NCI-H1092 treated with DMSO at 0.1 percent for 48 hours (cell line): ENCODE results near the gene XYLT2.

ENCODE experiments used
- DNase-seq: peaks from one replicate; lab custom pipeline; 2025; lab: John Stamatoyannopoulos, UW

Gene XYLT2

DNA sequence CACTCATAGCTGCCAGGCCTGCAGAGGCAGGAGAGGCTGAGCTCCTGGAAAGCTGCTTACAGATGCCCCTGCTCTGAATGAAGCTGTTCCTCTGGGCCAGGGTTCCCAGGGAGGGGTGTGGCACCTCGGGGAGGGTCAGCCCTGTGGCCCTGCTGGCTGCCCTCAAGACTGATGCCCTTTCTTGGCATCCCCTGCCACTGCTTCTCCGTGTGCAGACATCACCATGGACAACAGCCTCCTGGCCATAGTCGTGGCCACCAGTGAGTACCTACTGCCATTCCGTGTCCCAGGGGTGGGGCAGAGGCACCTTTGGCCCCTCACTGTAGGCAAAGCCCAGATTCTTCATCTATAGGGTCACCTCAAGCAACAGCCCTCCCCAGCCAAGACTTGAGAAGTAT is 18.1 kb downstream of the XYLT2 start:
- no peak for DNase-seq

DNA sequence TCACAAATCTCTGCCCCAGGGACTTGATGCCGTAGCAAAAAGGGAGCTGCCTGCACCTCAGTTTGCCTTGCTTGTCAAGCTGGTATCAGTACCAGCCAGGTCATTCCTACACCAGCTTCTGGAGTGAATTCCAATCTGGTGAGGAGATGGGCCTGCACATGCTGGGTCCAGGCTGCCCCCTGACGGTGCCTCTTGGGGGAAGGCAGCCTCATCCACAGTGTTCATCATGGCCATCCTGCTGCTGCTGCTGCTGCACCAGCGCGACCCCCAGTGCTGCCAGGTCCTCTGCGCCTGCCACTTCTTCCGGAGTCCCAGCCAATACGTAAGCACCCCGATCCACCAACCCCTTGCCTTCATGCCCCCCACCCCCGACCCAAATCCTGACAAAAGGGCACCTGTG is 18.8 kb downstream of the XYLT2 start:
- no peak for DNase-seq

DNA sequence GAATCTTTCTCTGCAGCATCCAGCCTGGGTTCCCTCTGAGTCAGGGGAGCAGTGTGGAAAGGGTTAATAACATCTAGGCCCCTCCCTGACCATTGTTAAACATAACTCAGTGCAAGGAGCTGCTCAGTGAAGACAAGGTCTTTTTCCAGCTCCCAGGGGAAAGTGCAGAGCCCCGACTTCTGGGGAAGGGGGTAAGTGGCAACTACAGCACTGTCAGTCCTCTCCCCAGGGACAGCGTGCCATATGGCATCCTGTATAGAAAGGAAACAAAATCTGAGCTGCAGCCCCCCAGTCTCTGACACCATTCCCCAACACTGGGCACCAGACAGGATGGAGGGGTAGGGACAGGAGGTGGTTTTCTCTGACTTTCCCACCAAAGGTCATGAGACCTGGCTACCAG is 19.2 kb downstream of the XYLT2 start:
- no peak for DNase-seq

DNA sequence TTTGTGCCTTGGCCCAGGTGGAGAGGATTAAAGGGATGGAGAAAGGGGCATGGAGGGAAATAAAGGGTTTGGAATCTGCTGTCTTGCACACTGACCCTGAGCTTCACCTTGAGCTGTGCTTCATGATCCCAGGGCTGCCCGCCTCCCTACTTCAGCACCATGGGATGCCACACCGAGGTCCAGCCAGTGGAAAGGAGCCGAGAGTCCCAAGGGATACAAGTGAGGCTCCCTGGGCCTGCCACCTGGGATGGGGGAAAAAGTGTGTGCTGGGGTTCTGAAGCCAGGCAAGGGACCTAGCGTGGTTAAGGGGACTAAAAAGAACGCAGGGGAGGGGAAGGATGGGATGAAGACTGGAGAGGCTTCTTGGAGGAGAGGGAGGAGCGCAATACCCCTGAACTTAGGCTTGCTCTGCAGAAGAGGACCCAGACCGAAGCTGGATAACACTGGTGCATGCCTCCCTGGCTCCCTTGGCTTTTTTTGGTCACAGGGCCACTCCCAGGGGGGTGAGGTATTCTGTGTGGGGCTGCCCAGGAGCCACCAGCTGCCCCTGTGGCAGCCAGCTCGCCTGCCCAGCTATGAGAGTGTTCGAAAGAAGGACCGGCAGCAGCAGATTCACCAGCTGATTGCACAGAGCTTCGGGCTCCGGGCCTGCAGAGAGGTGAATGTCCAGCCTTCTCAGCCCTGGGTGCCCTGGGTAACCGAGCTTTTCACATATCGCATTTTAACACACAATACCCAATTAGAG is 19.9 kb downstream of the XYLT2 start:
- DNase-seq: no peak

DNA sequence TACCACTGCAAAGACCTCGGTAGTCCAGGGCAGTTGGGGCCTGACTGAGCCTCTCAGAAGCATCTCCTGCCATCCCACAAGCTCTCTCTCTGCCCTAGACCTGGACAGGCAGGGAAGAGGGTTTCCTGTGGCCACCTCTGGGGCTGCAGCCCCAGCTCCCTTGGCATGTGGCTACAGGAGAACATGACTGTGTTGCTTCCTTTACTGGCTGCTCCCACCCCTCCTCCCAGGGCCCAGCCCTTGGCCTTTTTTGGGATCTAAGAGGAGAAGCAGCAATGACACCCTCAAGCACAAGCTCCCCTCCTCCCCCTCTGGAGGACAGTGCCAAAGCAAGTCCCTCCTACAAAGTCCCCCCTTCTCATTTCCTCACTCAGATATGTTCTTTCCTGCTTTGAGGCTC is 21.5 kb downstream of the XYLT2 start:
- DNase-seq: no peak

DNA sequence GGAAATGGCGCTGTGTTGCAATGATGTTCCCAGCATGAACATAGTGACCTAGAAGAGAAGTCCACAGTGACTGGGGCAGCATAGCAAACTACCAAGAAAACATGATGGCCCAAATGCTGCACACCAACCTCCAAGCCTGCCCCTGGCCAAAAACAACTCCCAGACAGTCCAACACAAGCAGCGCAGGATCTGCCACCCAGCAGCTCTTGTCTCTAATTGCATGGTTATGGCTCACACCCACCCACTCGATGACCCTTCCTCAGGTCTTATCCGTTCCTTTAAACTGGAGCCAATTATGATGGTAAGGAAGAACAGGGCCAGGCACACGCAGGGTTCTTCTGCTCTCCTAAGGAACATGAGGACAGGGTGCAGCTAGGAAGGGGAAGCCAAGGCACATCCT is 24.1 kb downstream of the XYLT2 start:
- DNase-seq: no peak

DNA sequence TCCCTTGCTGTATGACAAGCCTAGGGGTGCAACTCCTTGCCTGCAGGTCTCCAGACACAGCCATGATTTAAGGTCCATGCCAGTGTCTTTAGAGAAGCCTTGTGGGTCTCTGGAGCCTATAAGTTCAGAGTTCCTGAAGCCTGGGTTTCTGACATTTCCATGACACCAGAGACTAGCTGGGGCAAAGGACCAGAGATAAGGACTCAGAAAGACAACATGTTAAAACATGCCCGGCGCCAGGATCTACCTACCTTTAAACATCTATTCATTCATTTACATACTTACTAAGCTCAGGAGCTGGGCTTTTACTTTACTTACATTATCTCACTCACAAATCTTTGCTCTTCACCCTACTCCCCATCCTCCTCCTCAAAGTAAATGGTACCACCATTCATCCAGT is 25.6 kb downstream of the XYLT2 start:
- no peak for DNase-seq

DNA sequence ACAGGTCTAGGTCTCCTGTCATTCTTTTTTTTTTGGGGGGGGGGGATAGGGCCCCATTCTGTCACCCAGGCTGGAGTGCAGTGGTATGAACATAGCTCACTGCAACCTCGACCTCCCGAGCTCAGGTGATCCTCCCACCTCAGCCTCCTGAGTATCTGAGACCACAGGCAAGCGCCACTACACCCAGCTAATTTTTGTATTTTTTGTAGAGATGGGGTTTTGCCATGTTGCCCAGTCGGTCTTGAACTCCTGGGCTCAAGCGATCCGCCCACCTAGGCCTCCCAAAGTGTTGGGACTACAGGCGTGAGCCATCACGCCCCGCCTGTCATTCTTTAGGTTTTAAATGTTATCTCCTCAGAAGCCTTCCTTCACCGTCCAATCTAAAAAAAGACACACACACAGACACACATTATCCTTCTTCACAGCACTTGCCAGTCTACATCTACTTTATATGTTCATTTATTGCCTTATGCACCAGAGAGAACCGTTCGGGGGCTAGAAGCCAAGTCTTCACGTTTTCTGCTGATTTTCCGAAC is 26.4 kb downstream of the XYLT2 start:
- DNase-seq: no peak

DNA sequence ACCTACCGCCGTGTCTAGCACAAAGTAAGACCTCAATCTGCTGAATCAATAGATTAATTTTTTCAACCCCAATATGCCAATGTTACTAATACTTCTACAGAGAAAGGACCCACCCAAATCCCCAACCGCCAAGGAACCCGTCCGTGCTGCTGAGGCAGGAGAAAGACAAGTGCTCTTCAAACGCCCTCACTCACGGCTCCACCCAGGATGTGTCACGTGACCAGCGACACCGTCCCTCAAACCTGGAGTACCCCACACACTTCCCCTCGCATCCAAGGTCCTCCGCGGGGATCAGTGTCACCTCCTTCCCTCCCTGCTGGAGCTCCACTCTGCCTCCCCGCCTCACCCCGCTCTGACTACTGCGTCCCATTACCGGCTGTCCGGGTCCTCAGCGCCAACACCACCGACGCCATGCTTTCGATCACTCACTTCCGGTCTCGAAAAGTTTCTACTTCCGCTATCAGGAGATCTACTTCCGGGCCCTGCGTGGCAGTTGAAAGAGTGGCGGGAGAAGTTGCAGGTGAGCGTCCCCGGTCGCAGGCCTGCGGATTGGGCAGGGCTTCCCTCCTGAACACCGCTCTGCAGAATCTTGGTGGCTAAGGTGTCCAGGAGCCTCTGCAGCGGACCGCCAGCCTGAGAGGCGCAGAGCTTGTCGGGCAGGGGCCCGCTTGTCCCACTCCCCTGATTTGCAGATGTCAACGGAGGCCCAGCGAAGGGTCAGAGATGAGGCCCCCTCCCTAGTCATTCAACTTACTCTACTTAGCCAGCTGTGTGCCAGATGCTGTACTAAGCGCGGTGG is 27.0 kb downstream of the XYLT2 start, which contains the start of the genes EME1 and MRPL27:
TSS of gene EME1 (plus strand) at position 472 of the 799 bp plus-strand sequence. CDS start 1,980 bp downstream, outside the sequence.
TSS of gene MRPL27 (minus strand) at position 427 of the 799 bp plus-strand sequence. CDS start at position 413, 14 bp downstream.
- DNase-seq: peak; percentile 94

DNA sequence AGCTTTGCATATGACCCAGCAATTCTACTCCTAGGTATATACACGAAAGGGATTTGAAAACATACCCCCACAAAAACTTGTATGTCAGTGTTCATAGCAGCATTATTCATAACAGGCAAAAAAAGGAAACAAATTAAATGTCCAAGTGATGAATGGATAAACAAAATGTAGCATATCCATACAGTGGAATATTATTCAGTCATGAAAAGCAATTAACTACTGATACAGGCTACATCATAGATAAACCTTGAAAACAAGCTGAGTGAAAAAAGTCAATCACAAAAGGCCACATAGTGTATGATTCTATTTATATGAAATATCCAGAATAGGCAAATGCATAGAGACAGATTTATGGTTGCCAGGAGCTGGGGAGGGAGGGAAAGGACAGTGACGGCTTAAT is 27.8 kb downstream of the XYLT2 start:
- no peak for DNase-seq

DNA sequence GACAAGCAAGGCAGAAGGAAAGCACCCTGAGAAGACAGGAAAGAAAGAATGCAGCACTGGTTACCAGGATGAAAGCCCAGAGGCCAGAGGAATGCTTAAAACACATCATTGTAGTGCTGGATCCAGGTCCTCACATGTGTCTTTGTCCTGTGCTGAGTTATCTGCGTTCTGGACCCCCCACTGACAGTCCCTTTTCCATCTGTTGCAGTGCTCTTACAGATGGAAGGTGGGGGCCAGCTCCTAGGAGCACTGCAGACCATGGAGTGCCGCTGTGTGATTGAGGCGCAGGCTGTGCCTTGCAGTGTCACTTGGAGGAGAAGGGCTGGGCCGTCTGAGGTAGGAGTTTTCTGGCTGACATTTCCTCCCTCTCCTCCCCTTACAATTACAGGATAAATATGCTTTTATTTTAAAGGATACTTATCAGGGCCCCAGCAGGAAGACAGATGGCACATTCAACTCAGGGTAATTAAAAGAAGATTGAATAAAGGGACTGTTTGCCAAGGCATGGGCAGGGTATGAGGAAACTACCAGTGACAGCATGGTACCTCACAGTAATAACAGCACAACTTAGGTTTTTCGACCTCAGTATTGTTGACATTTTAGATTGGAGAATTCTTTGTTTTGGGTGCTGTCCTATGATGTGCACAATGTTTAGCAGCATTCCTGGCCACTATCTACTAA is 30.1 kb downstream of the XYLT2 start:
- no peak for DNase-seq

DNA sequence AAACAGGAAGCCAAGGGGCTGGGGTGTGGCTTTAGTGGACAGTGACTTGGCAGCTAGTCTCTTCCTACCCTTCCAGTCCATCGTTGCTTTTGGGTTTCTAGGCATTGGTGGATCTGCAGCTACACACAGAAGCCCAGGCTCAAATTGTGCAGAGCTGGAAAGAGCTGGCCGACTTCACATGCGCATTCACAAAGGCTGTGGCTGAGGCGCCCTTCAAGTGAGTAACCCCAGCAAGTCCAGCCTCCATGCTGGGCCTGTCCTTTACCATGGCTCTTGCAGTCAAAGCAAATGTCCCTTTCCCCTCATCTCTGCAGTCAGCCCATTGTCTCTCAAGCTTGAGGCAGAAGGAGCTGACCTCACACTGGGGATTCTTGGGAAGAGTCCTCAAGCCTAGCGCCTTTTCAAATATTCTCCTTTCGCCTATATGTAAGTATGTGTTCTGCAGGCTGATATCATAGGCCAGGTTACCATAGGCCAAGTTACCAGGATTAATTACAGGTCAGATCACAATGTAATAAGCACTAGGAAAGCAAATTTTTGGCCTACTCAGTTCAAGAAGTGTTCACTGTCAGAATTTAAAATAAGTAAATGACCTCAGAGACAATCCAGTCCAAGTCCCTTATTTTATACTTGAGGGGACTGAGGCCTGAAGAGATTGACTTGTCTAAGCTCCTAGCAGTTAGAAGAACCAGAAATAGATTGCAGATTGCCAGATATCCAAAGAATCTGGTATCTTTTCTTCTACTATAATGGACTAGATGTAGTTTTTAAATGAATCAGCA is 33.6 kb downstream of the XYLT2 start:
- no peak for DNase-seq

DNA sequence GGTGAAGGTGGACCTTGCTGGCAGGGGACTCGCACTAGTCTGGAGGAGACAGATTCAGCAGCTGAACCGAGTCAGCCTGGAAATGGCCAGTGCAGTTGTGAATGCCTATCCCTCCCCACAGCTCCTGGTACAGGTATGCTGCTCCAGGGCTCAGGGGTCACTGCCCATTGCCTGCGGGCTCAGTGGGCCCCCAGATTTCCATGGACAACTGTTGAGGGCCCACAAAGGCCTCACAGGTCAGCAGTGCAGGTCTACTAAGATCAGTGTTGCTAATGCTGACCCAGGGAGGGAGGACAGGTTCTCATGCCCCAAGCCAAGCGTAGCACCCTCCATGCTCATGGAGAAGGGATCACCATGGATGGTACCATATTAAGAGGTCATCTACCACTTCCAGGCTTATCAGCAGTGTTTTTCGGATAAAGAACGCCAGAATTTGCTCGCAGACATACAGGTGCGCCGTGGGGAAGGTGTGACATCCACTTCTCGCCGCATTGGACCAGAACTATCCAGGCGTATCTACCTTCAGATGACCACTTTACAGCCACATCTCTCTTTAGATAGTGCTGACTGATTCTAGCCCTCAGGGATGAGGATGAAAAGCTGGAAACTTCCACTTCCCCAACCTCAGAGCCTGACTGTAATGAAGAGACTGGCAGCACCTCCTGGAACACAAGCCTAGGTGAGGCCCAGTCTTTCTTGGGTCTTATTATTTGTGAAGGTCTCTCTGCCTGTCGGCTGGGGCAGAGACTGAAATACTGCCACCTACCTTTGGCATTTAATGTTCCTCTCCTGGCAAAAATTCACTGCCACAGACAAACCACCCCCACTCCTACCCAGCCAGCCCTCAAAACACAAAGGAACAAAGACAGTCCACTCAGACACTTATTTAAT is 34.7 kb downstream of the XYLT2 start:
- no peak for DNase-seq

DNA sequence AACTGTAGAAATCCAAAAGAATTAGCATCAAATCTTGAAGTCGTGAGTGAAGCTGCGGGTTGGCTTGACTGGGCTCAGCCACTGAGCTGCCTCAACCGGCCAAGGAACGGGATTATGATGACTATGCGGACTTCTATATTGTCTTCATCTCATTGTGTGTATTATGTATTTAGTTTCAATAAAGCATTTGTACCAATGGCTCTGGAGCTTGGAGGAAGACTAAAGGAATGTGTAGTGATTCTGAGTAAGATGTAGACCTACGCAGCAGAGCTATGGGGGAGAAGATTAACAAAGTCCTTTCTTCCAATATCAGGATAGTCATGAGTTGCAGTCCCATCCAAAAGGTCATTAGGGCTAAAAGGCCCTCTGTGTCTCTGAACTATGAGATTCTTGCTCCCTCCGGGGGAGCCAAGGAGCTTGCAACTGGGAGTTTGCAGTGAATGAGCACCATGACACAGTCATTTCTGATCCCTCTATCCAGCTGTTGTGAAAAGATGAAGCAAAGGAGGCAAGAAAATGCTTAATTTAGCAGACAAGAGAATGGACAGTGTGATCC is 35.4 kb downstream of the XYLT2 start:
- no peak for DNase-seq

DNA sequence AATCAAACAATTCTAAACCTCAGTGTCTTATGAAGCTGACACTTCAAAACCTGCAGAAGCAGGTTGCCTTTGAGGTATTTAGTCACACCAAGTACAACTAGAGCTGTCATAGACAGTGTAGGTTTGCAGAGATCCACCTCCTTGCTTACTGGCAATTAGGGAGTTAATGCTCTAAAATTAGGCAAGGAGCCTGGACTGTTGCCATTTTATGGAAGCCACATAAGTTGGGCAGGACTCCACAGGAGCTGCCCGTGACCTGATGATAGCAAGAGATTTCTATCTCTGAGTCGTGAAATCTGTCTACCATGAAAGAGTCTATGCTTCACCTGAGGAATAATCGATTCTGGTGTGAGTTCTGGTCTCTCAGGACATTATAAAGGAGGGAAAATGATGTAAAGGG is 36.0 kb downstream of the XYLT2 start:
- DNase-seq: no peak

DNA sequence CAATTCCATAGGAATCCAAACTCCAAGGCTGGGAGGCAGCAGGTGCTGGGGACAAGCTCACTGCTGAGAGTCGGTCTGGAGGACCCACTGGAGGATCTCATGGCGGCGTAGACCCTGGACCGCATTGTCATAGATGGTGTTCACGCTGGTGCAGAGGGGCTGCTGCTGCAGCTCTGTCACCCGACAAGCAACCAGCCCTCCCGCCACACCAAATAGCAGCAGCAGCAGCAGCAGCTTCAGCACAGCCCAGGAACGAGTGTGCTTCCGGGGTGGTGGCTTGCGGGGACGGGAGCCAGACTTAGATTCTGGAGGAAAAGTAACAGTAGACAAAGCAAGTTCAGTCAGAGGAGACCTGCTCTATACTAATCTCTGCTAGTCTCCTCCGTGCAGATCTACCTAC is 37.0 kb downstream of the XYLT2 start:
- DNase-seq: no peak

DNA sequence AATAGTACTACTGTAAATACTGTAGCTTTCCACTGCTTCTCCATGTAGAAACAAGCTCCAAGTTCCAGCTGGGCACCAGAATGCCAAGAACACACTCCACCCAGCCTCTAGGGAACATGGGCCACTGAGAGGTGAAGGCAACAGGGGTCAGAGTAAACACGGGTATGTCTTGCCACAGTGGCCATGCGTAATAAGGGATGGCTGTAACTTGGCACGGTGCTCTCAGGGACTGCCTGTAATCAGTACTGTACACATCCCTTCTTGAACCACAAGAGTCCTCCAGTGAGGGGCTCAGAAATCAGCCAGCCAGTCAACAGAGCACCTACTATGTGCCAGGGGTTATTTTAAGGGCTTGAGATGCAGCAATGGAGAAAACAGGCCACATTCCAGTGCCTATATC is 40.6 kb downstream of the XYLT2 start:
- no peak for DNase-seq

DNA sequence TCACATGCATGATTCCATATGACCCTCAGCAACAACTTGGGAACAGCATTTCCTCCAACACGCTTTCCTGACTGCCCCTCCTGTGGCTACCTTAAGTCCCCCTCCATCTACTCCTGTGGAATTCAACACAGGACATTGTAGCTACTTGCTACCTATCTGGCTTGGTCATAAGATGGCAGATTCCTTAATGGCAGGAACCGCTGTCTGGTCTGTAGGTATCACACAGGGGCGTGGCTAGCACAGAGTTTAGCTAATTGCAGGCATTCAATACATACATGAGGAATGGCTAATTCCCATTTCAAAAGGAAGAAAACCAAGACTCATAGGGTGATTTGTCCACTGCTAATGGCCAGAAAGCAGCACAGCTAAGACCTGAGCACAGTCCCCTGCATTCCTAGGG is 42.8 kb downstream of the XYLT2 start:
- DNase-seq: no peak

DNA sequence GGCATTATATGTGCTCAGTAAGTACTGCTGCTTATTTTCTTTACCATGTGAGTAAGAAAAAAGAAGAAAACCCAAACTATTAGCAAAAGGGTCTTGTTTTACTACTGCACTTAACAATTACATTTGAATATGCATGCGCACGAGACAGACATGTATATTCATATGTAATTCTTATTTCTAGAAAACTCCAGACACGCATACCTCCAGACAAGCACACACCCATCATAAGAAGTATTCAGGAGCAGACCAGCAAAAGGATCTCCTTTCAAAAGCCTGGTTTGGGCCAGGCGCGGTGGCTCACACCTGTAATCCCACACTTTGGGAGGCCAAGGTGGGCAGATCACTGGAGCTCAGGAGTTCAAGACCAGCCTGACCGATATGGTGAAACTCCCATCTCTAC is 43.6 kb downstream of the XYLT2 start:
- no peak for DNase-seq

DNA sequence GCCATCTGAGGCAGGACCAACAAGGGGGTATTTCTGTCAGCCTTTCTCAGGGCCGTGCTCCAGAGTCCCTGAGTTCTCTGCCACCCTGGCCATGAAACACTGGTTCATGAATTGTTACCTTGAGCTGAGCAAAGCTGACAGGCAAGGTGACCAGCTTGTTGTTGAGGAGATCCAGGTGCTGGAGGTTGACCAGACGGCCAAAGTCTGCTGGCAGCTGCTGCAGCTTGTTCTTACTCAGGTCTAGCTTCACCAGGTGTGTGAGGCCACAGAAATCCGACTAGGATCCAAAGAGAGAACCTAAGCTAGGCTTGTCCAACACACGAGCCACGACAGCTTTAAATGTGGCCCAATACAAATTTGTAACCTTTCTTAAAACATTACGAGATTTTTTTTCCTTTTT is 46.7 kb downstream of the XYLT2 start:
- no peak for DNase-seq
